Erythroblast (primary cell): Measurements from ENCODE around the gene CEP85.

Experiments
- GATA1 ChIP-seq: IDR thresholded peaks from 2 replicates; pipeline ENCODE4 v1.6.1; 2011; ENCODE audit warnings: low read depth, mild to moderate bottlenecking, control low read depth, low read length, moderate library complexity
- POLR2A ChIP-seq: IDR thresholded peaks from 2 replicates; pipeline ENCODE4 v1.6.1; 2011; ENCODE audit warnings: mild to moderate bottlenecking, low read length

DNA sequence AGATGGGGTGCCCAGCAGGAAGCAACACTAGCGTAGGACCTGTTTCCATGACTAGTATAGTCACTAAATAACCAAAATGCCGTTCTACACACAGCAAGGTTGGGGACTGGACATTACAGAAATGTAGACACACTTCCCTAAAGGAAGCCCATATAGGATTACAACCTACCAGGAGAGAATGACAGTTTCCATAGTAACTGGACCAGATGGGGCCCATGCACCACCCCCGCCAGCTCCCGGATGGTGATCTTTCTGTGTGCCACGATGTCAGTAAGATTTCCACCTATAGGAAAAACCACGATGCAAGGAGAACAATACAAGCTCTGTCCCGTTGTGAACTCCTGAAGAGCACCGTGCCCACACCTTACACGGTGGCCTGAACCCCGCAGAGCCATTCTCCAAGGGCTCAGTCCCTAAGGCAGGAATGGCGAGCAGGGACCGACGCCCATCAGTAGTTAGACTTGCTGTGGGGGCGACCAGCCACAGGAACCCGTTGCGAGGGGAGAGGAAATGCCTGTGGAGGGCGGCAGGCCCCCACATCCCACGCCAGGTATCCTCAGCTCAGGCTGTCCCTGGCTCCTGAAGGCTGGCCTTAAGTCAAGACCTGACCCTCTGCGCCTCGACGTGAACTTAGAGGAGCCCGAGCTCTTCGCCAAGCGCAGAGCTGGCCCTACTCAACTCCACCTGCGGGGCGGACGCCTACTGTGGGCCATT, 13.6 kb upstream of the CEP85 start:
- no peak for TF ChIP-seq POLR2A
- no peak for TF ChIP-seq GATA1
